IPS-15b (cell line): ENCODE data around the gene FUZ.

Experiments used
- H3K27me3 ChIP-seq: one replicate; pipeline ENCODE4 v1.6.1; 2013; ENCODE audit warnings: low read length; ENCODE audit not compliant: control insufficient read depth, insufficient read depth
- H3K36me3 ChIP-seq: one replicate; pipeline ENCODE4 v1.6.1; 2013; ENCODE audit warnings: low read length; ENCODE audit not compliant: control insufficient read depth, insufficient read depth
- H3K4me1 ChIP-seq: one replicate; pipeline ENCODE4 v1.6.1; 2013; ENCODE audit warnings: mild to moderate bottlenecking, low read length; ENCODE audit not compliant: control insufficient read depth, insufficient read depth
- H3K4me3 ChIP-seq: one replicate; pipeline ENCODE4 v1.5.1; 2013; ENCODE audit warnings: low read depth, low read length
- H3K9ac ChIP-seq: one replicate; pipeline ENCODE4 v1.6.1; 2013; ENCODE audit warnings: low read depth, mild to moderate bottlenecking, low read length
- H3K9me3 ChIP-seq: one replicate; pipeline ENCODE4 v1.6.1; 2013; ENCODE audit warnings: mild to moderate bottlenecking, low read length; ENCODE audit not compliant: control insufficient read depth, insufficient read depth

Gene FUZ

GRCh38 chr19:49856574-49857021 is 43.5 kb upstream of the FUZ start:
- Histone ChIP-seq H3K9me3 (no peaks in the 10 kb centered on the region), H3K4me1 (peaks cover 6% of the 10 kb centered on the region), H3K36me3 (peaks cover 59% of the 10 kb centered on the region), H3K27me3 (no peaks in the 10 kb centered on the region), H3K9ac (no peak overlapping the region), H3K4me3 (no peak overlapping the region)

GRCh38 chr19:49855676-49856573 is 42.8 kb upstream of the FUZ start:
- peaks cover 6% of the 10 kb centered on the region for H3K4me1 ChIP-seq
- peaks cover 54% of the 10 kb centered on the region for H3K36me3 ChIP-seq
- H3K27me3 ChIP-seq, result no peaks in the 10 kb centered on the region
- no peak overlapping the region for H3K4me3 ChIP-seq
- no peaks in the 10 kb centered on the region for H3K9me3 ChIP-seq
- H3K9ac ChIP-seq, result no peak overlapping the region

GRCh38 chr19:49855277-49855675 is 42.2 kb upstream of the FUZ start:
- Histone ChIP-seq H3K9me3 (no peaks in the 10 kb centered on the region), H3K4me1 (peaks cover 6% of the 10 kb centered on the region), H3K4me3 (no peak overlapping the region), H3K9ac (no peak overlapping the region), H3K36me3 (peaks cover 48% of the 10 kb centered on the region), H3K27me3 (no peaks in the 10 kb centered on the region)

- H3K9me3 ChIP-seq, result no peaks in the 10 kb centered on the region
- peaks cover 43% of the 10 kb centered on the region for H3K36me3 ChIP-seq
These were observed 41.5 kb upstream of the FUZ start for GRCh38 chr19:49854378-49855263.

GRCh38 chr19:49853852-49854377 is 40.8 kb upstream of the FUZ start:
- Histone ChIP-seq H3K4me3 (no peak overlapping the region), H3K36me3 (peaks cover 37% of the 10 kb centered on the region), H3K9ac (no peak overlapping the region), H3K27me3 (no peaks in the 10 kb centered on the region), H3K4me1 (peaks cover 6% of the 10 kb centered on the region), H3K9me3 (no peaks in the 10 kb centered on the region)

More at GRCh38 chr19:49854378-49855263, 41.5 kb upstream of the FUZ start:
- H3K27me3 ChIP-seq, result no peaks in the 10 kb centered on the region
- H3K9ac ChIP-seq, result no peak overlapping the region
- H3K4me1 ChIP-seq, result peaks cover 6% of the 10 kb centered on the region
- no peak overlapping the region for H3K4me3 ChIP-seq

- H3K9me3 ChIP-seq, result no peaks in the 10 kb centered on the region
- no peaks in the 10 kb centered on the region for H3K27me3 ChIP-seq
- peaks cover 25% of the 10 kb centered on the region for H3K36me3 ChIP-seq
- H3K4me3 ChIP-seq, result peak overlapping the region; percentile 81
- peaks cover 6% of the 10 kb centered on the region for H3K4me1 ChIP-seq
- H3K9ac ChIP-seq, result no peak overlapping the region
These were observed 39.6 kb upstream of the FUZ start for GRCh38 chr19:49852631-49853126.

GRCh38 chr19:49851456-49852259 is 38.6 kb upstream of the FUZ start:
- Histone ChIP-seq H3K36me3 (peaks cover 15% of the 10 kb centered on the region), H3K9me3 (no peaks in the 10 kb centered on the region), H3K27me3 (no peaks in the 10 kb centered on the region), H3K4me1 (peaks cover 6% of the 10 kb centered on the region), H3K9ac (peak overlapping the region; percentile 67), H3K4me3 (peak overlapping the region; percentile 89)

- peak within 1 kb of the TSS; percentile 89 for H3K4me3 ChIP-seq
- peaks cover 6% of the 10 kb centered on the region for H3K4me1 ChIP-seq
- H3K27me3 ChIP-seq, result no peaks in the 10 kb centered on the region
- peak within 1 kb of the TSS; percentile 90 for H3K9ac ChIP-seq
- H3K36me3 ChIP-seq, result peaks cover 7% of the 10 kb centered on the region
- H3K9me3 ChIP-seq, result no peaks in the 10 kb centered on the region
These were observed 37.6 kb upstream of the FUZ start, which contains the start of gene PTOV1 for GRCh38 chr19:49850487-49851342. Gene PTOV1, plus strand, starts transcription at chr19:49851159.

GRCh38 chr19:49850221-49850486 is 37.1 kb upstream of the FUZ start:
- Histone ChIP-seq H3K9ac (no peak overlapping the region), H3K4me1 (peaks cover 6% of the 10 kb centered on the region), H3K9me3 (no peaks in the 10 kb centered on the region), H3K4me3 (peak overlapping the region; percentile 89), H3K36me3 (peaks cover 2% of the 10 kb centered on the region), H3K27me3 (no peaks in the 10 kb centered on the region)

- H3K4me1 ChIP-seq, result peaks cover 6% of the 10 kb centered on the region
- H3K27me3 ChIP-seq, result no peaks in the 10 kb centered on the region
These were observed 36.5 kb upstream of the FUZ start for GRCh38 chr19:49849433-49850220.

More at GRCh38 chr19:49849433-49850220, 36.5 kb upstream of the FUZ start:
- Histone ChIP-seq H3K4me3 (peak overlapping the region; percentile 89), H3K9ac (no peak overlapping the region), H3K36me3 (no peaks in the 10 kb centered on the region), H3K9me3 (no peaks in the 10 kb centered on the region)
